ENCODE results near the gene SCG3.

- TF ChIP-seq CTCF (IDR thresholded peaks at IDR 0.05; ENCODE audit: low read length) (no peak), EZH2 (IDR thresholded peaks at IDR 0.05; ENCODE audit: borderline replicate concordance, low read length) (no peak)
Observed at GRCh38 chr15:51697163-51697562, 15.9 kb downstream of the SCG3 start.
